ENCODE data around the gene ENPP5. TPM values are rescaled to one million over a fixed set of nuclear protein-coding genes. Genes with fewer than 3 reads are reported as not detected.

ENPP5 gene
- total RNA-seq, 2 donors from 2014 or later, result 0.16 to 0.43 TPM

GRCh38 chr6:46203391-46204177, 32.8 kb upstream of the ENPP5 start:
- Mint-ChIP-seq H3K27ac (no peak overlapping the region), H3K4me3 (no peak overlapping the region), H3K9me3 (no peaks in the 10 kb centered on the region), H3K36me3 (ENCODE audit: insufficient read depth in 2 of 2) (no peaks in the 10 kb centered on the region), H3K4me1 (ENCODE audit: low read depth) (no peaks in the 10 kb centered on the region), H3K27me3 (ENCODE audit: low read depth) (peaks cover 6% of the 10 kb centered on the region)
- ATAC-seq (replicated peaks in 1 of 2), result no peak
- no peak for DNase-seq

- Mint-ChIP-seq H3K4me1 (ENCODE audit: low read depth) (no peaks in the 10 kb centered on the region), H3K9me3 (no peaks in the 10 kb centered on the region), H3K27me3 (ENCODE audit: low read depth) (peaks cover 6% of the 10 kb centered on the region), H3K4me3 (no peak overlapping the region), H3K27ac (no peak overlapping the region), H3K36me3 (ENCODE audit: insufficient read depth in 2 of 2) (no peaks in the 10 kb centered on the region)
- DNase-seq, result no peak
- no peak for ATAC-seq (replicated peaks in 1 of 2)
Observed at GRCh38 chr6:46201702-46202101, 30.9 kb upstream of the ENPP5 start.

GRCh38 chr6:46199387-46199786, 28.6 kb upstream of the ENPP5 start:
- no peak overlapping the region for H3K4me3 Mint-ChIP-seq
- DNase-seq, result no peak
- H3K36me3 Mint-ChIP-seq (ENCODE audit: insufficient read depth in 2 of 2), result no peaks in the 10 kb centered on the region
- no peak overlapping the region for H3K27ac Mint-ChIP-seq
- H3K4me1 Mint-ChIP-seq (ENCODE audit: low read depth), result no peaks in the 10 kb centered on the region
- no peak for ATAC-seq (replicated peaks in 1 of 2)
- H3K27me3 Mint-ChIP-seq (ENCODE audit: low read depth), result peaks cover 6% of the 10 kb centered on the region
- H3K9me3 Mint-ChIP-seq, result no peaks in the 10 kb centered on the region

- no peaks in the 10 kb centered on the region for H3K4me1 Mint-ChIP-seq (ENCODE audit: low read depth)
- H3K4me3 Mint-ChIP-seq, result no peak overlapping the region
- no peaks in the 10 kb centered on the region for H3K9me3 Mint-ChIP-seq
- H3K27ac Mint-ChIP-seq, result no peak overlapping the region
- DNase-seq (no peak), ATAC-seq (replicated peaks in 1 of 2) (no peak)
- H3K27me3 Mint-ChIP-seq (ENCODE audit: low read depth), result peaks cover 25% of the 10 kb centered on the region
- H3K36me3 Mint-ChIP-seq (ENCODE audit: insufficient read depth in 2 of 2), result no peaks in the 10 kb centered on the region
Observed at GRCh38 chr6:46191961-46192360, 21.2 kb upstream of the ENPP5 start.

DNA sequence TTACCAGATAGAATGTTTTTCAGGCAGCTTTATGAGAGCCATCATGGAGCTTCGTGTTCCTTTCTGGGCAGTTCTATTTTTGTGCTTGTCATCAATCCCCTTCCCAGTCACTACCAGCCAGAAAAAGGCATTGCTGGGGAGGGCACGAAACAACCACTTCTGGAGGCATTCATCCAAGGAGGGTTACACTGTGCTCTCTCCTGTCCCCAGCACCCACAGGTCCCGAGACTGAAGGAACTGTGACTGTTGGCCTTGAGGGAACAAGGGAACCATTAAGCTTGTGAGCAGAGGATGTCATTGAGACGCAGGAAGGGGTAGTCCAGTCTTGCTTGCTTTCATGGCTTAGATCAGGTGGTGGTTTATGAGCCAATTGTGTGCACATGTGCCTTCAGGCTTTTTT, 20.1 kb upstream of the ENPP5 start:
- DNase-seq, result no peak
- no peak for ATAC-seq (replicated peaks in 1 of 2)
- H3K27me3 Mint-ChIP-seq (ENCODE audit: low read depth), result peaks cover 30% of the 10 kb centered on the region
- no peak overlapping the region for H3K27ac Mint-ChIP-seq
- no peaks in the 10 kb centered on the region for H3K9me3 Mint-ChIP-seq
- no peaks in the 10 kb centered on the region for H3K36me3 Mint-ChIP-seq (ENCODE audit: insufficient read depth in 2 of 2)
- H3K4me3 Mint-ChIP-seq, result no peak overlapping the region
- no peaks in the 10 kb centered on the region for H3K4me1 Mint-ChIP-seq (ENCODE audit: low read depth)

GRCh38 chr6:46189726-46190125, 18.9 kb upstream of the ENPP5 start:
- Mint-ChIP-seq H3K36me3 (ENCODE audit: insufficient read depth in 2 of 2) (no peaks in the 10 kb centered on the region), H3K9me3 (no peaks in the 10 kb centered on the region)
- ATAC-seq (replicated peaks in 1 of 2), result no peak

DNA sequence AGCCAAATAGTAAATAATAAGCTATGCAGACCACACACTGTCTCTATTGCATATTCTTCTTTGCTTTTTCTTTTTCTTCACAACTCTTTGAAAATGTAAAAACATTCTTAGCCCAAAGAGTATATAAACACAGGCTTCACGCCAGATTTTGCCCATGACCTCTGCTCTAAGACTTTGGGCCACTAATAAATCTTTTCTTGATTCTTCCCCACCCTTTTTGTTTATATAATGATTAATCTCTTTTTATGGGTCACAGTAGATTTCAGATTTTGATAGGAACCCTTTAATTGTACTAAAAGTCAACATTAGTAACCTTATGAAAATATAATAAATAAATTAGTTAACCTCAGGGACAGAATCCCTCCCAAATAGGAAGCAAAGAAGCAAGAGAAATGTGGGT, 15.8 kb upstream of the ENPP5 start:
- DNase-seq (no peak), ATAC-seq (replicated peaks in 1 of 2) (no peak)
- H3K36me3 Mint-ChIP-seq (ENCODE audit: insufficient read depth in 2 of 2), result no peaks in the 10 kb centered on the region
- no peaks in the 10 kb centered on the region for H3K9me3 Mint-ChIP-seq
- H3K4me3 Mint-ChIP-seq, result no peak overlapping the region
- no peak overlapping the region for H3K27ac Mint-ChIP-seq
- peaks cover 48% of the 10 kb centered on the region for H3K27me3 Mint-ChIP-seq (ENCODE audit: low read depth)
- H3K4me1 Mint-ChIP-seq (ENCODE audit: low read depth), result no peaks in the 10 kb centered on the region

More at GRCh38 chr6:46189726-46190125, 18.9 kb upstream of the ENPP5 start:
- no peak for DNase-seq
- Mint-ChIP-seq H3K27ac (no peak overlapping the region), H3K4me3 (no peak overlapping the region), H3K27me3 (ENCODE audit: low read depth) (peaks cover 38% of the 10 kb centered on the region), H3K4me1 (ENCODE audit: low read depth) (no peaks in the 10 kb centered on the region)

DNA sequence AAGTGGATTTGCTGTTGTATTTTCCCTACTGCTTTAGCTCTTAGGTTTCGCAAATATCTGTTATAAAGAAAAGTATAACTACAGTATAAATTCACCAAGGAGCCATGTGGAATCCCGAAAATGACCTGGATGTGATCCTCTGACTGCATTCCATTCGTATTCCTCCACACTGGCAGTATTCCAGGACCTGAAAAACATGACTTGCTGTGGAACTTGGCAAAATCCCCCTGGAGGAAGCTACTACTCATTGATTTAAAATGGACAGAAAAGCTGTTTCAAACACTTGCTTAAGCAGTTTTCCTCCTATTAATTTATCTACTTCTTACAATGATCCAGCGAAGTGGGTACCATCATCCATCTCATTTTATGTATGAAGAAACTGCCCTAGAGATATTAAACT, 13.3 kb upstream of the ENPP5 start:
- H3K36me3 Mint-ChIP-seq (ENCODE audit: insufficient read depth in 2 of 2), result no peaks in the 10 kb centered on the region
- H3K27ac Mint-ChIP-seq, result no peak overlapping the region
- DNase-seq, result no peak
- no peaks in the 10 kb centered on the region for H3K4me1 Mint-ChIP-seq (ENCODE audit: low read depth)
- H3K27me3 Mint-ChIP-seq (ENCODE audit: low read depth), result peaks cover 55% of the 10 kb centered on the region
- no peak for ATAC-seq (replicated peaks in 1 of 2)
- H3K4me3 Mint-ChIP-seq, result no peak overlapping the region
- no peaks in the 10 kb centered on the region for H3K9me3 Mint-ChIP-seq

DNA sequence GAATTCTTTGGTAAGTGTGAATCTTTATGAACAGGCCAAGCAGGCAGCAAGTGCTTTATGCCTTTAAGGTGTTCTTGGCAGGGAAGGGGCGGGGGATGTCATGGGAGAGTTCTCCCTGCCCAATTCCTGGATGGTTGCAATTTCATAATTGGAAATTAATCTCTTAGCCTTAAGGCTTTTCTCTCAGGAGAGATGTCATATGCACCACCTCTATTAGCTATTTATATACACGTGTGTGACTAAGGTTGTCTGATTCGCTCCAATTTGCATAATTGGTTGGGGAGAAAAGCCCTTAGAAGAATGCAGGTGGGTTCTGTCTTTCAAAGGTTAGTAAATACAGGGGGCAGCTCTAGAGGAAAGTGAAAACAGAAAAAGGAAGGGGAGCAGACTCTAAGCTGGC, 5.2 kb upstream of the ENPP5 start:
- ATAC-seq (replicated peaks in 1 of 2), result no peak
- H3K27me3 Mint-ChIP-seq (ENCODE audit: low read depth), result peaks cover 53% of the 10 kb centered on the region
- no peaks in the 10 kb centered on the region for H3K9me3 Mint-ChIP-seq

GRCh38 chr6:46175446-46175845, 4.7 kb upstream of the ENPP5 start:
- H3K27me3 Mint-ChIP-seq (ENCODE audit: low read depth), result peaks cover 55% of the 10 kb centered on the region
- peak overlapping the region; percentile 8 to 17 for H3K4me3 Mint-ChIP-seq
- ATAC-seq (replicated peaks in 1 of 2) (peak; percentile 84 to 88), DNase-seq (peak; percentile 3 to 4)
- H3K27ac Mint-ChIP-seq, result no peak overlapping the region
- peaks cover 24% of the 10 kb centered on the region for H3K4me1 Mint-ChIP-seq (ENCODE audit: low read depth)
- H3K36me3 Mint-ChIP-seq (ENCODE audit: insufficient read depth in 2 of 2), result no peaks in the 10 kb centered on the region
- no peaks in the 10 kb centered on the region for H3K9me3 Mint-ChIP-seq

More for the DNA sequence above, 5.2 kb upstream of the ENPP5 start:
- Mint-ChIP-seq H3K36me3 (ENCODE audit: insufficient read depth in 2 of 2) (no peaks in the 10 kb centered on the region), H3K27ac (no peak overlapping the region), H3K4me1 (ENCODE audit: low read depth) (peaks cover 21% of the 10 kb centered on the region), H3K4me3 (no peak overlapping the region)
- DNase-seq, result no peak

DNA sequence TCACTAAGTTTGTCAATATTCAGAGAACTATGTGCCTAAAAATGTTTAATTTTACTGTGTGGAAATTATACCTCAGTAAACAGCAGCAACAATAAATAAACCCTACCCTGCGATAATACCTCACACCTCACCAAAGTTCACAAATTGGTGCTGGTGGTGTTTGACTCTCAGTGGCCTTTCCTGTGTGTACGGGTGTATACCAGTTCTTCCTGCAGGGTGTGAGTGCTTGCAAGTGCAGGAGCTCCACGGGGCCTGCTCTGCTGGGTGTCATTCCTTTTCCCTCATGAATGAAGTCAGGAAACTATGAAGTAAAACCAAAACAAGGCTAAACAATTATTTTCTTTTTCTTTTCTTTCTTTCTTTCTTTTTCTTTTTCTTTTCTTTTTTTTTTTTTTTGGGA, 4.1 kb upstream of the ENPP5 start:
- no peak for DNase-seq
- H3K9me3 Mint-ChIP-seq, result no peaks in the 10 kb centered on the region
- peaks cover 0 to 1% of the 10 kb centered on the region in 2 donors for H3K36me3 Mint-ChIP-seq (ENCODE audit: insufficient read depth in 2 of 2)
- no peak for ATAC-seq (replicated peaks in 1 of 2)
- no peak overlapping the region for H3K27ac Mint-ChIP-seq
- H3K4me1 Mint-ChIP-seq (ENCODE audit: low read depth), result peaks cover 29% of the 10 kb centered on the region
- H3K27me3 Mint-ChIP-seq (ENCODE audit: low read depth), result peaks cover 55% of the 10 kb centered on the region
- peak overlapping the region in 1 of 2 donors; percentile 8 for H3K4me3 Mint-ChIP-seq

- H3K4me3 Mint-ChIP-seq, result peak overlapping the region in 1 of 2 donors; percentile 36
- no peak overlapping the region for H3K27ac Mint-ChIP-seq
- ATAC-seq (replicated peaks in 1 of 2), result no peak
- H3K36me3 Mint-ChIP-seq (ENCODE audit: insufficient read depth in 2 of 2), result peaks cover 0 to 1% of the 10 kb centered on the region in 2 donors
- peaks cover 31% of the 10 kb centered on the region for H3K4me1 Mint-ChIP-seq (ENCODE audit: low read depth)
- H3K27me3 Mint-ChIP-seq (ENCODE audit: low read depth), result peaks cover 39% of the 10 kb centered on the region
- H3K9me3 Mint-ChIP-seq, result no peaks in the 10 kb centered on the region
- DNase-seq, result no peak
Observed at GRCh38 chr6:46172176-46172575, 1.4 kb upstream of the ENPP5 start.

DNA sequence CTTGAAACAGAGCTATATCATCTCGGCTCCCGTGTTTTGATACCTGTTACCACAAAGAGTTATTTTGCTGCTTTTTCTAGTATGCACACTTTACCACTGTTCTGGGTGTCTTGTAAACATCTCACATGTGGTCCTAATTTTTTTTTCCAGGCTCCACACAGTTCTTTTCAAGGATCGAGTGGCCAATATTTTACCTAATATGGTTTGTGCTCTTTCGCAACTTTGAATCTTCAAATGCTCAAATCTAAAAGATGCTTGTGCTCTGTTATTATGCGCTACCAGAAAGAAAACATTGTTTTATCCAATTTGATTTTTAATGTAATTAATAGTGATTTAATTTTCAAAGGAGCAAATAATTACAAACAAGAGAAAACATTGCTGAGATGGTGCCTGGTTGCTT, 10.7 kb downstream of the ENPP5 start:
- no peak overlapping the region for H3K4me3 Mint-ChIP-seq
- no peak overlapping the region for H3K27ac Mint-ChIP-seq
- H3K36me3 Mint-ChIP-seq (ENCODE audit: insufficient read depth in 2 of 2), result no peaks in the 10 kb centered on the region
- H3K4me1 Mint-ChIP-seq (ENCODE audit: low read depth), result no peaks in the 10 kb centered on the region
- no peaks in the 10 kb centered on the region for H3K9me3 Mint-ChIP-seq
- DNase-seq (no peak), ATAC-seq (replicated peaks in 1 of 2) (no peak)
- H3K27me3 Mint-ChIP-seq (ENCODE audit: low read depth), result peaks cover 27% of the 10 kb centered on the region

GRCh38 chr6:46159229-46159628, 11.6 kb downstream of the ENPP5 start:
- Mint-ChIP-seq H3K27ac (no peak overlapping the region), H3K4me3 (no peak overlapping the region), H3K4me1 (ENCODE audit: low read depth) (no peaks in the 10 kb centered on the region), H3K36me3 (ENCODE audit: insufficient read depth in 2 of 2) (no peaks in the 10 kb centered on the region), H3K27me3 (ENCODE audit: low read depth) (peaks cover 24% of the 10 kb centered on the region), H3K9me3 (no peaks in the 10 kb centered on the region)
- DNase-seq (no peak), ATAC-seq (replicated peaks in 1 of 2) (no peak)
